EH (cell line): ENCODE measurements around the gene EXOC4.
A peak's percentile ranks its signal among the peaks of the same experiment; 100 is the strongest.
"Not testable (repeated sequence)": the region's sequence is repeated elsewhere in the genome, so short reads cannot be mapped to it uniquely, and the experiment has no call there.

Experiments
- DNase-seq: peaks from one replicate; pipeline ENCODE4 v3.0.0-alpha.2; 2015; ENCODE audit warnings: low read depth

Gene EXOC4

GRCh38 chr7:133252858-133253518, at the start of gene EXOC4:
Gene EXOC4 (plus strand): TSS chr7:133253078.
- peak; percentile 98 for DNase-seq

- DNase-seq = no peak
Measured at GRCh38 chr7:133203490-133203889, 49.4 kb upstream of the EXOC4 start.

- DNase-seq = peak; percentile 15
Measured at GRCh38 chr7:133207687-133208086, 45.2 kb upstream of the EXOC4 start.

- DNase-seq = not testable (repeated sequence)
Measured at GRCh38 chr7:133210817-133211216, 42.1 kb upstream of the EXOC4 start.

- DNase-seq = not testable (repeated sequence)
Measured at GRCh38 chr7:133213772-133214171, 39.1 kb upstream of the EXOC4 start.

- no peak for DNase-seq
Measured at GRCh38 chr7:133217773-133218172, 35.1 kb upstream of the EXOC4 start.

GRCh38 chr7:133230591-133231194, 22.2 kb upstream of the EXOC4 start:
- DNase-seq = peak; percentile 56

GRCh38 chr7:133233142-133233541, 19.7 kb upstream of the EXOC4 start:
- DNase-seq = no peak

GRCh38 chr7:133234961-133235875, 17.7 kb upstream of the EXOC4 start:
- peak; percentile 14 for DNase-seq

GRCh38 chr7:133237545-133237944, 15.3 kb upstream of the EXOC4 start:
- no peak for DNase-seq

- no peak for DNase-seq
Measured at GRCh38 chr7:133240302-133240701, 12.6 kb upstream of the EXOC4 start.

- DNase-seq = no peak
Measured at GRCh38 chr7:133246558-133246957, 6.3 kb upstream of the EXOC4 start.

- no peak for DNase-seq
Measured at GRCh38 chr7:133248901-133249300, 4.0 kb upstream of the EXOC4 start.

GRCh38 chr7:133252506-133252857, 396 bp upstream of the EXOC4 start:
- DNase-seq = no peak

GRCh38 chr7:133253519-133253875, 619 bp downstream of the EXOC4 start:
- DNase-seq = no peak

- DNase-seq = no peak
Measured at GRCh38 chr7:133255486-133255885, 2.6 kb downstream of the EXOC4 start.

GRCh38 chr7:133258174-133258573, 5.3 kb downstream of the EXOC4 start:
- DNase-seq = no peak

GRCh38 chr7:133265821-133266220, 12.9 kb downstream of the EXOC4 start:
- peak; percentile 34 for DNase-seq

- DNase-seq = no peak
Measured at GRCh38 chr7:133268355-133268754, 15.5 kb downstream of the EXOC4 start.

GRCh38 chr7:133272336-133272735, 19.5 kb downstream of the EXOC4 start:
- DNase-seq = no peak

GRCh38 chr7:133273227-133273626, 20.3 kb downstream of the EXOC4 start:
- no peak for DNase-seq

- no peak for DNase-seq
Measured at GRCh38 chr7:133274265-133274664, 21.4 kb downstream of the EXOC4 start.

- DNase-seq = no peak
Measured at GRCh38 chr7:133275008-133275407, 22.1 kb downstream of the EXOC4 start.
